Measurements from ENCODE around the gene FAM111B.
"Not testable (repeated sequence)": the region's sequence is repeated elsewhere in the genome, so short reads cannot be mapped to it uniquely, and the experiment has no call there.

Gene FAM111B, protein sequence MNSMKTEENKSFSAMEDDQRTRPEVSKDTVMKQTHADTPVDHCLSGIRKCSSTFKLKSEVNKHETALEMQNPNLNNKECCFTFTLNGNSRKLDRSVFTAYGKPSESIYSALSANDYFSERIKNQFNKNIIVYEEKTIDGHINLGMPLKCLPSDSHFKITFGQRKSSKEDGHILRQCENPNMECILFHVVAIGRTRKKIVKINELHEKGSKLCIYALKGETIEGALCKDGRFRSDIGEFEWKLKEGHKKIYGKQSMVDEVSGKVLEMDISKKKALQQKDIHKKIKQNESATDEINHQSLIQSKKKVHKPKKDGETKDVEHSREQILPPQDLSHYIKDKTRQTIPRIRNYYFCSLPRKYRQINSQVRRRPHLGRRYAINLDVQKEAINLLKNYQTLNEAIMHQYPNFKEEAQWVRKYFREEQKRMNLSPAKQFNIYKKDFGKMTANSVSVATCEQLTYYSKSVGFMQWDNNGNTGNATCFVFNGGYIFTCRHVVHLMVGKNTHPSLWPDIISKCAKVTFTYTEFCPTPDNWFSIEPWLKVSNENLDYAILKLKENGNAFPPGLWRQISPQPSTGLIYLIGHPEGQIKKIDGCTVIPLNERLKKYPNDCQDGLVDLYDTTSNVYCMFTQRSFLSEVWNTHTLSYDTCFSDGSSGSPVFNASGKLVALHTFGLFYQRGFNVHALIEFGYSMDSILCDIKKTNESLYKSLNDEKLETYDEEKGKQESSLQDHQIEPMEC

DNA sequence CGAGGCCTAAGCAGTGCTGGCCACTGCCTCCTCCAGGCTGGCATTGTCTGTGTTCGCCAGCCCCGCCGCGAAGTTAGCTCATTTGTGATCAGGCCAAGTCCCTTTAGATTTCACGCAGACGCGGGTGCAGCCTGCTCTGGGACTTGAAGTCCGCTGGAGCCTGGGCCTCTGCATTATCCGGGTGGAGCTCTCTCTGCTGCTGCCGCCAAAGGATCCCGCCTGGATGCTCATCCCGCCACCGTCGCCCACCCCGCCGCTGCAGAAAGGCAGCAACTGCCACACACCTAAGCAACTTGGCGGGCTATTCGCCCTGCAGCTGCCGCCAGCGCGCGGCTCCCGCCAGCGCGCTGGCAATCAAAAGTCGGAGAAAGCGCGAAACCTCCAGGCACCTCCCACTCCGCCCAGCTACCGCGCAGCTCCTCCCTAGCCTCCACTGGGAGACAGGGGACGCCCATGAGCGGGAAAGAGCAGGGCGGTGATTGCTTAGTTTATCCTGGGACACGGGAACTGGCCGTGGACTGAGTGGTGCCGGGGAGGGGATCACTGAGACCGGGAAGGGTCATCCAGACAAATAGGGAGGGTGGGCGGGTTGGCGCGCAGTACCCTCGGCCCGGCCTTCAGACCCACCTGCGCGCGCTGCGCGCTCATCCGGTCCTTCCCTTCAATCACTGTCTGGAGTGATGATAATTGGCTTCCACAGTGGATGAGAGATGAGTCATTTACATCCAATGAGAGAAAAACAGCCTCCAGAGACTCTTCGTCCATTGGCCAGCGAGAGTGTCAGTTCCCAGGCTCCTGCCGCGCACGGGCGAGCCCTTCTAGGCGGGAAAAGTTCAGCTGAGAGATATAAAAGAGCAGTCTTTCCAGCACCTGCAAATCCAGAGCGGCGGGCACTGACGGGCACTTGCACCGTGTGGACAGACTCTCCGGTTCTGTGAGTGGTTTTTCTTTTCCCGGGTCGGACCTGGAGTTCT is at the start of gene FAM111B:
Gene FAM111B, plus strand, starts transcription at position 875 of the 974 bp plus-strand sequence. CDS start 2,389 bp downstream, outside the sequence.
- Histone ChIP-seq H2AFZ (ENCODE audit: low read depth, low read length) (peak within 1 kb of the TSS; percentile 96), H3K4me1 (ENCODE audit: insufficient read depth, low read length) (peaks cover 12% of the 10 kb centered on the region), H3K4me3 (ENCODE audit: low read length) (peak within 1 kb of the TSS; percentile 65), H3K27me3 (ENCODE audit: insufficient read depth, low read length) (peaks cover 3% of the 10 kb centered on the region), H3K36me3 (ENCODE audit: insufficient read depth, low read length) (peaks cover 27% of the 10 kb centered on the region), H3K9me3 (ENCODE audit: low read length) (no peaks in the 10 kb centered on the region)

DNA sequence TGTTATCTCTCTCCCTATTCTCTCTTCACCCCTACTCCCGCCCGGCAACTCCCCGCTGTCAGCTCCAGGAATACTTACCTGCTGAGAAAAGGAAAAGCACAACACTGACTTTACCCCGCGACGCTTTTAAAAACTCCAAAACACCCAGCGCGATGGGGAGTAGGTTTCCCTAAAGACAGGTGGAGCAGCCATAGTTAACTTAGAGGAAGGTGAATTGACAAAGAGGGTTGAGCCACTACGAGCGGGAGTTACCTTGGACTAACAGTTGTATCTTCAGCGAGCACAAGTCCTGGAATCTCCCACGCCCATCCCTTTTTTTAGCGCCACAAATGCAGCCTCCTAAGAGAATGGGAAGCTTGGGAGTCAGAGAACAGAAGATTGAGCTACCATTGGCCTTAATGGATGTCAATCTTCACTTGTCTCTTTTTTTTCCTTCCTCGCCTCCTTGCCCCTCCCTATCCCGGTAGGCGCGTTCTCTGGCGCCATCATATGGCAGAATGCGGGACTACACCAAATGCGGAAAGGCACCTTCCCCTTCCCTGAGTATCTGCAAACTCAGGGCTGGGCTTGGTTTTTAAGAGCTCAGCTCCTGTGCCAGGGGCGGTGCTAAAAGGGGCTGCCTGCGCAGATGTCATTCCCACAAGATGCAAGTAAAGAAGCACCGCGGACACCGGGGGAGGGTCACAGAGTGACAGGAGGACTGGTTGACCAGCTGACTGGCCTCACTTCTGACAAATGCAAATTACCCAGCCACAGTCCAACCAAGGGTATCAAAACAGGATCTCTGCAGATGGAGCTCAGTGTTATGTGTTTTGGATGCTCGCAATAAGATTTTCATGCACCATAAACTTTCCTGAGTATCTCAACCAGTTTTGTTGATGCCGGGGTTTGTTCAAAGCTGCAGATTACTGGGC is 48.7 kb upstream of the FAM111B start:
- not testable (repeated sequence) for H3K4me1 ChIP-seq (ENCODE audit: insufficient read depth, low read length); H3K36me3 ChIP-seq (ENCODE audit: insufficient read depth, low read length); H3K9me3 ChIP-seq (ENCODE audit: low read length); H3K27me3 ChIP-seq (ENCODE audit: insufficient read depth, low read length)
- Histone ChIP-seq H3K4me3 (ENCODE audit: low read length) (peak overlapping the region; percentile 43), H2AFZ (ENCODE audit: low read depth, low read length) (peak overlapping the region; percentile 50)

DNA sequence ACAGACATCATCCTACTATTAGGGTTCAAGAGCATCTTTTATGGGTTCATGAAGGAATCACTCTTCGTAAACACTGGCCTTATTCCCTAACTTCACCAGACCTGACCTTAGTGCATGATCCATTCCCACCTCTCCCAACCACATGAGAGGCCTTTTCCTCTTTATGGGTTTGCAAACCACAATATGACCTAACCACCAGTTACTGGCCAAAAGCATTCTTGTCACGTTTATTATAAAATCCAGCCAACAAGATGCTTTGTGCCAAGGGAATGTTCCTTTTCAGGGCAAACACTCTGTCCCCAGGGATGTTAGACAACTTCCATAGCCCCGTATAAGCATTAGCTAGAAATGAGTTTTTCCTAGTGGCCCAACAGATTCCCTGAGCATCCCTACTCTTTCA is 46.9 kb upstream of the FAM111B start:
- H3K36me3 ChIP-seq (ENCODE audit: insufficient read depth, low read length); H2AFZ ChIP-seq (ENCODE audit: low read depth, low read length); H3K4me1 ChIP-seq (ENCODE audit: insufficient read depth, low read length); H3K9me3 ChIP-seq (ENCODE audit: low read length); H3K4me3 ChIP-seq (ENCODE audit: low read length): not testable (repeated sequence)
- H3K27me3 ChIP-seq (ENCODE audit: insufficient read depth, low read length) = peaks cover 13% of the 10 kb centered on the region

DNA sequence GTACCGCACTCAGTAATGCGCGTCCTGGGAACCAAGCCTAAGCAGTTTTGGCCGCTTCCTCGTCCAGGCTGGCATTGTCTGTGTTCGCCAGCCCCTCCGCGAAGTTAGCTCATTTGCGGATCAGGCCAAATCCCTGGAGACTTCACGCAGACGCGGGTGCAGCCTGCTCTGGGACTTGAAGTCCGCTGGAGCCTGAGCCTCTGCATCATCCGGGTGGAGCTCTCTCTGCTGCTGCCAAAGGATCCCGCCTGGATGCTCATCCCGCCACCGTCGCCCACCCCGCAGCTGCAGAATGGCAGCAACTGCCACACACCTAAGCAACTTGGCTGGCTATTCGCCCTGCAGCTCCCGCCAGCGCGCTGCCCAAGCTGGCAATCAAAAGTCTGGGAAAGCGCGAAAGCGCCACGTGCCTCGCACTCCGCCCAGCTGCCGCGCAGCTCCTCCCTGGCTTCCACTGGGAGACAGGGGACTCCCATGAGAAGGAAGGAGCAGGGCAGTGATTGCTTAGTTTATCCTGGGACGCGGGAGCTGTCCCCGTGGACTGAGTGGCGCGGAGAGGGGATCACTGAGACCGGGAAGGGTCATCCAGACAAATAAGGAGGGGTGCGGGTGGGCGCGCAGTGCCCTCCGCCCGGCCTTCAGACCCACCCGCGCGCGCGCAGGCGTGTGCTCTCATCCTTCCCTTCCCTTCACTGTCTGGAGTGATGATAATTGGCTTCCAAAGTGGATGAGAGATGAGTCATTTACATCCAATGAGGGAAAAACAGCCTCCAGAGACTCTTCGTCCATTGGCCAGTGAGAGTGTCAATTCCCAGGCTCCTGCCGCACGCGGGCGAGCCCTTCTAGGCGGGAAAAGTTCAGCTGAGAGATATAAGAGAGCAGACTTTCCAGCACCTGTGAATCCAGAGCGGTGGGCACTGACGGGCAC is 44.2 kb upstream of the FAM111B start:
- peaks cover 9% of the 10 kb centered on the region for H3K27me3 ChIP-seq (ENCODE audit: insufficient read depth, low read length)
- H2AFZ ChIP-seq (ENCODE audit: low read depth, low read length) = no peak overlapping the region
- H3K36me3 ChIP-seq (ENCODE audit: insufficient read depth, low read length) = no peaks in the 10 kb centered on the region
- no peaks in the 10 kb centered on the region for H3K9me3 ChIP-seq (ENCODE audit: low read length)
- no peaks in the 10 kb centered on the region for H3K4me1 ChIP-seq (ENCODE audit: insufficient read depth, low read length)
- H3K4me3 ChIP-seq (ENCODE audit: low read length) = peak overlapping the region; percentile 38

DNA sequence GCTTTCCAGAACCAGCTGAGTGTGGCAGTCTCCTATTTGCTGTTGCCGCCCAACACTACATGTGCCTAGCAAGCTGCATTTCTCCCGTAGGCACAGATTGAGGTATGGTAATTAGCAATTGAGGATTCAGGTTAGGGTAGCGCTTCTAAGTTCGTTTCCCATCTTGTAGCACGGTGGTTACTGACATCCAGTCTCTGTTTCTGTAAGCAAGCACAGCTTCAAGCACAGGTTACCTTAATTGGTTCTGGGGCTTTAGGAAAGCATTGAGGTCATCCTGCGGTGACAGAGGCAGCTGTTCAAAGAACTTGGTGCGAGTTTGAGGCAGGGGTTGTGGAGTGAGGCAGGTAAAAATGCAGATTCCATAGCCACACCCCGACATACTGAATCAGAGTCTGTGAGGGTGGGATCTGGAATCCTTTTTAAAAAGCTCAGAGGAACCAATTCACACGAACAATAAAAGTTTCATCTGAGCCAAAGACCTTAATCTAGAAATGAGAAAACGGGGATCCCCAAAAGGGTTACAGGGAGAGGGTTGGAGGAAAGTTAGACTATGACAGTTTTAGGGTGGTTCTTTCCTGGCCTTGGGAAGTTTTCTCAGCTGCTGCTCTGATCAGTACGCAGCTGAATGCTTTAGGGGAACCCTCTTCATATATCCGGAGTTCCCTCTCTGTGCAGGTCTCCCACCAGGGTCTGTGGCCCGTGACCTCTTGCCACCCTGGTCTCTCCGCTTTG is 42.9 kb upstream of the FAM111B start:
- H3K9me3 ChIP-seq (ENCODE audit: low read length); H3K27me3 ChIP-seq (ENCODE audit: insufficient read depth, low read length); H3K4me3 ChIP-seq (ENCODE audit: low read length); H2AFZ ChIP-seq (ENCODE audit: low read depth, low read length); H3K4me1 ChIP-seq (ENCODE audit: insufficient read depth, low read length); H3K36me3 ChIP-seq (ENCODE audit: insufficient read depth, low read length): not testable (repeated sequence)

DNA sequence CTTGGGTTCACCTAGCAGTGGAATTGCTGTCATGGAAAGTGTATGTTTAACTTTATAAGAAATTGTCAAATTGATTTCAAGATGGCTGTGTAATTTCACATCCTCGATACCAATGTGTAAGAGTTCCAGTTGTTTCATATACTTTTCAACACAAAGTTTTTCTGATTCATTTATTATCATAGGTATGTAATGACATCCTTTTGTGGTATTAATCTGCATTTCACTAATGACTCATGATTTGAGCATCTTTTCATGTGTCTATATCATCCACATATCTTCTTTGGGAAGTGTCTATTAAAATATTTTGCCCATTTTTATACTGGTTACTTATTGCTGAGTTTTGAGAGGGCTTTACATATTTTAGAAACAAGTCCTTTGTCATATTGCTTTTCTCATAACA is 38.0 kb upstream of the FAM111B start:
- Histone ChIP-seq H2AFZ (ENCODE audit: low read depth, low read length) (no peak overlapping the region), H3K4me1 (ENCODE audit: insufficient read depth, low read length) (no peaks in the 10 kb centered on the region), H3K4me3 (ENCODE audit: low read length) (no peak overlapping the region), H3K9me3 (ENCODE audit: low read length) (no peaks in the 10 kb centered on the region), H3K27me3 (ENCODE audit: insufficient read depth, low read length) (peaks cover 7% of the 10 kb centered on the region), H3K36me3 (ENCODE audit: insufficient read depth, low read length) (no peaks in the 10 kb centered on the region)

DNA sequence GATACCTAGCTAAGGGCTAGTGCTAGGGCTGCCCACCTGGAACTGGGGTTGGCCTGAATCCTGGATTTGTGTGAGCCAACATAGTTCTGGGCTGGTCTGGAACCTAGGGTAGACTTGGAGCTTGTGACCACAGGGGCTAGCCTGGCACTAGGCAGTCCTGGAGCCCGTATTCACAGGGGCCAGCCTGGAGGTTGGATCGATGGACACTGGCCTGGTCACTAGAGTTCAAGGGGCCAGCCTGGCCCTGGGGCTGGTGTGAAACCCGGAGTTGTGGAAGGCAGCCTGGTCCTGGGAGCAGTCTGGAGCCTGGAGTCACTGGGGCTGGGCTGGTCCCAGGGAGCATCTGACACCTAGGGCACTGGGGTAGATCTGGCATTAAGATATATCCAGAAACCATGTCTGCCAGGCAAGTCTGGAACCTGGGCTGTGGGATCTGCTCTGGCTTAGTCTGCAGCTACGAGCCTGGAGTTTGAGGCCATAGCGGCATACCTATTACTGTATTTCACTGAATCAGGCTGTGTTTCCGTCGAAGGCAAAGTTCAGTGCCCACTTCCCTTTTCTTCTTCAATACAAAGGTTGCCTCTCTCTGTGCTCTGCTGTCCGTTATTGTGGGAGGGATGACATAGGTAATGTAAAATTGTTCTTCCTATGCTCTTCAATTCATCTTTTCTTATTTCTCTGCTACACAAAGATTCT is 30.0 kb upstream of the FAM111B start:
- H3K27me3 ChIP-seq (ENCODE audit: insufficient read depth, low read length) = peaks cover 2% of the 10 kb centered on the region
- H3K4me1 ChIP-seq (ENCODE audit: insufficient read depth, low read length) = no peaks in the 10 kb centered on the region
- H3K9me3 ChIP-seq (ENCODE audit: low read length) = no peaks in the 10 kb centered on the region
- H3K36me3 ChIP-seq (ENCODE audit: insufficient read depth, low read length) = no peaks in the 10 kb centered on the region
- H3K4me3 ChIP-seq (ENCODE audit: low read length) = no peak overlapping the region
- no peak overlapping the region for H2AFZ ChIP-seq (ENCODE audit: low read depth, low read length)

DNA sequence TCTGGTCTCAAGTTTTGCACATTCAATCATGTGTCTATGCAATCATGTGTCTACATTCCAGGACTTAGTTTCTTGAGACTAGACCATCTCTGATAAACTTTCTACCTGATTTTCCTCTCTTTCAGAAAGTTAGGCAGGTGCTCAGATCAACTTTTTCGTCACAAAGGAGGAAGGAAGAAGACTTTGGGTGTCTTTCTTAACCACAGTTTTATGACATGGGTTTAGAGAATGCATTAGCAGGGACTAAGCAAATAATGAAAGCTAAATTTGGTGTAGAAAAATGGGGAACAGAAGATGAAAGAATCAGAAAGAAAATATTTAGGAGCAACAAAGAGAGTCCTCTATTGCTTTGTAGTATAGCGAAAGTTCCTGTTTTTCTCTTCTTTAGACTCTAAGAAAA is 28.6 kb upstream of the FAM111B start:
- H3K9me3 ChIP-seq (ENCODE audit: low read length) = no peaks in the 10 kb centered on the region
- no peak overlapping the region for H2AFZ ChIP-seq (ENCODE audit: low read depth, low read length)
- no peaks in the 10 kb centered on the region for H3K36me3 ChIP-seq (ENCODE audit: insufficient read depth, low read length)
- H3K4me1 ChIP-seq (ENCODE audit: insufficient read depth, low read length) = no peaks in the 10 kb centered on the region
- H3K4me3 ChIP-seq (ENCODE audit: low read length) = no peak overlapping the region
- H3K27me3 ChIP-seq (ENCODE audit: insufficient read depth, low read length) = peaks cover 6% of the 10 kb centered on the region

DNA sequence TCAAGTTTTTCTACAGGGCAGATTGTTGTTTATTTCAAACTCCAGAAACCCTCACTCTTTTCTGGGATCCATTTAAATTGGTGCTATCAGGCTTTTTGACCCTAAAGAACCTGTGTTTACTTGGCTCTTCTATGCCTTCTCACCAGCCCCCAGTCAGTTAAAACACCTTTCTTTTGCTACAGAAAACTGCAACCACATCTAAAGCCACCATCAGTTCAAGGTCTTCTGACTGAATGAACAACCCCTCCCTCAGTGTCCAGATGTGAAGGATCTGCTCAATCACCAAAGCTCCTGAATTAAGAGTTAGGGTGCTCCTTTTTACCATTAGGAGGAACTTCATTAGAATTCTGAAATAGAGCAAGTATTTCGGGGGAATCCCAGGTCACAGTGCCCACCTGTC is 28.0 kb upstream of the FAM111B start:
- no peak overlapping the region for H2AFZ ChIP-seq (ENCODE audit: low read depth, low read length)
- no peaks in the 10 kb centered on the region for H3K4me1 ChIP-seq (ENCODE audit: insufficient read depth, low read length)
- no peaks in the 10 kb centered on the region for H3K9me3 ChIP-seq (ENCODE audit: low read length)
- H3K4me3 ChIP-seq (ENCODE audit: low read length) = no peak overlapping the region
- no peaks in the 10 kb centered on the region for H3K36me3 ChIP-seq (ENCODE audit: insufficient read depth, low read length)
- H3K27me3 ChIP-seq (ENCODE audit: insufficient read depth, low read length) = peaks cover 6% of the 10 kb centered on the region

DNA sequence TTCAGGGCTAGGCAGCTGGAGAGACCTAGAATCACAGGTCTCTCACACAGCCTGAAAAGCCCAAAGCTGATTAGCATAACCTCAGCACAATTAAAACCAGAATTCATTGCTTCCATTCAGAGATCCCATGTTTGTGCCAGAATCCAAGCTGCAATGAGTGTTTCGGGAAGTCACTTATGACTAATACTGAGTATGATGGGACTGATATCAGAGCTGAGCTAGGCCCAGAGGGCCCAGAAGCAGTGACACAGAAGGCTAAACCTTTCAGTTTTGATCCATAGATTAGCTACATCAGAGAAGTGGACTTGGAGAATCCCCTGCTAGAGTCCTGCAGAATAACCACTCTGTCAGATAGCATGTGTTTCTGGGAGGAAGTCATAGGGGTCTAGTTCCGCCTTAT is 26.6 kb upstream of the FAM111B start:
- H3K27me3 ChIP-seq (ENCODE audit: insufficient read depth, low read length); H2AFZ ChIP-seq (ENCODE audit: low read depth, low read length); H3K9me3 ChIP-seq (ENCODE audit: low read length); H3K36me3 ChIP-seq (ENCODE audit: insufficient read depth, low read length); H3K4me3 ChIP-seq (ENCODE audit: low read length); H3K4me1 ChIP-seq (ENCODE audit: insufficient read depth, low read length): not testable (repeated sequence)

Measured in neuron (in vitro differentiated cells).